ENCODE measurements around the gene UGT1A9. TPM values are rescaled to one million over a fixed set of nuclear protein-coding genes. Genes with fewer than 3 reads are reported as not detected.

UGT1A9 gene
- total RNA-seq, 2 donors from 2014 or later: not detected

DNA sequence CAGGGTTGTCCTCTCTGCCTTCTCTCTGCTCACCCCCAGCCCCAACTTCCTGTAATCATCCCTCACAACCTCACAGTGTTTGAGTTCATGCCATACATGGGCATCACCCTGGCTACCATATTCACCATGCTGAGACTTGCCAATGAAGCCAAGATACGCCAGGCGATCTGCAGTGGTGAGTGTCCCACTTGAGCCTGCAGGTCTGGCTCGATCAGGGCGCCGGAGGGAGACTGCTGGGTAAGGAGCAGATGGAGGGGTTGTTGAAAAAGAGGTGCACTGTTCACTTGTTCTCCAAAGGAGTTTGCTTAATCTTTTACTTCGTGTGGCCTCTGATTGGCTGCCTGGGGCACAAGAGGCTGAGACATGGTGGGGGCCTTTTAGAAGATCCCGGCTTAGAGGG, 121.0 kb downstream of the UGT1A9 start:
- Histone ChIP-seq H3K4me1 (ENCODE audit: control insufficient read depth in 1 of 2, low read depth in 2 of 2) (no peaks in the 10 kb centered on the region), H3K4me3 (no peak overlapping the region), H3K9me3 (no peaks in the 10 kb centered on the region), H3K27ac (no peak overlapping the region), H3K36me3 (no peaks in the 10 kb centered on the region), H3K27me3 (replicated peaks; ENCODE audit: insufficient read depth) (no peaks in the 10 kb centered on the region)
- no peak for TF ChIP-seq CTCF (IDR thresholded peaks at IDR 0.05)
- DNase-seq (ENCODE audit: low spot score): no peak
- no peak for ATAC-seq (ENCODE audit: insufficient number of reproducible peaks, low FRiP score, low read depth)

DNA sequence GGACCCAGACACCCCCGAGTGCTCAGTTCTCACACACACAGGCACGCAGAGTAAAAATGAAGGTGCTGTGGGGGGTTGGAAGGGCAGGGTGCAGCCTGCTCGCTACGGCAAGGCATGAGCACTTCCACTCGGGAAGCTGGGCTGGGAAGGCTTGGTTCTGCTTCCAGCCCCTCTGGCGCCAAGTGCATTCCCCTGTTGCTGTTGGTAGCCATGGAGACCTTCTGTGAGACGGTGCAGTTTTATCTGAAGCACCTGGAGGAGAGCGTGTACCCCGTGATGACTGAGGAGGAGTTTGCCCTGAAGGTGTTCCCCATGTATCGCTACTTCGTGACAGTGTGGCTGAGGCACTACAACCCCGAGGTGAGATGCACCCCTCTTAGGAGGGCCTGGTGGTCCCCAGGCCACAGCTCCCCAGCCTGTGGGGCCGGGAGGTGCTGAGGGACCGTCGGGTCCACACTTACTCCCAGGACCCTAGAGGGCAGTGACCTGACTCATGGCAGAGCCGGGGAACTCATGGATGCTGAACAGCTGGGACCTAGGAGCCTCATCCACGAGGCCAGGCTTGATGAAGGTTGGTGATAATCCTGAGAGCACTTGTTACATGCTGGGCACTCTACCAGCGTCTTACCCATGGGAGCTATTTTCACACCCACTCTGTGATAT, 121.9 kb downstream of the UGT1A9 start:
- no peak overlapping the region for H3K4me3 ChIP-seq
- H3K27ac ChIP-seq: no peak overlapping the region
- H3K9me3 ChIP-seq: no peaks in the 10 kb centered on the region
- ATAC-seq (ENCODE audit: insufficient number of reproducible peaks, low FRiP score, low read depth): no peak
- no peaks in the 10 kb centered on the region for H3K36me3 ChIP-seq
- H3K27me3 ChIP-seq (replicated peaks; ENCODE audit: insufficient read depth): no peaks in the 10 kb centered on the region
- TF ChIP-seq CTCF (IDR thresholded peaks at IDR 0.05): no peak
- H3K4me1 ChIP-seq (ENCODE audit: control insufficient read depth in 1 of 2, low read depth in 2 of 2): no peaks in the 10 kb centered on the region
- no peak for DNase-seq (ENCODE audit: low spot score)

DNA sequence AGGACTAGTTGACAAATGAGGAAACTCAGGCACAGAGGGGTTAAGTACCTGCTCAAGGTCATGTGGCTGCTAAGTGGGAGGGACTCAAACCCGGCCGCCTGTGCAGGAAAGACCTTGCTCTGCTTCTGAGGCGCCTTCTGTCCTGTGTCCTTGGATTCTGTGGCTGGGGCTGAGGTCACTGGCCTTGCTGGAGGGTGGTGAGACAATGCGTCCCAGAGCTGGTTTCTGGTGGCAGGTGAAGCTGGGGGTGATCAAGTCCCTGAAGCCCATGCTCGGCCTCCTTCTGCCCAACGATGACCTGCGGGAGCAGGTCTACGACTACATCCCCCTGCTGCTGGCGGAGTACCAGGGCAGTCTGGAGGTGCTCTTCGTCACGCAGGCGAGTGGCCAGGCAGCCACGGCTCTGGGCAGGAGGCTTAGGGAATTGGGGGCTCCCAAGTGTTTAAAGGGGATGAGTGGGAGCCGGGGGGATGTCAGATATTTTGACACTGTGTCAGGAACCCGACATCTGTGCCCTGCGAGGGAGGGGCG, 122.5 kb downstream of the UGT1A9 start:
- DNase-seq (ENCODE audit: low spot score): no peak
- TF ChIP-seq CTCF (IDR thresholded peaks at IDR 0.05): no peak
- no peak for ATAC-seq (ENCODE audit: insufficient number of reproducible peaks, low FRiP score, low read depth)

DNA sequence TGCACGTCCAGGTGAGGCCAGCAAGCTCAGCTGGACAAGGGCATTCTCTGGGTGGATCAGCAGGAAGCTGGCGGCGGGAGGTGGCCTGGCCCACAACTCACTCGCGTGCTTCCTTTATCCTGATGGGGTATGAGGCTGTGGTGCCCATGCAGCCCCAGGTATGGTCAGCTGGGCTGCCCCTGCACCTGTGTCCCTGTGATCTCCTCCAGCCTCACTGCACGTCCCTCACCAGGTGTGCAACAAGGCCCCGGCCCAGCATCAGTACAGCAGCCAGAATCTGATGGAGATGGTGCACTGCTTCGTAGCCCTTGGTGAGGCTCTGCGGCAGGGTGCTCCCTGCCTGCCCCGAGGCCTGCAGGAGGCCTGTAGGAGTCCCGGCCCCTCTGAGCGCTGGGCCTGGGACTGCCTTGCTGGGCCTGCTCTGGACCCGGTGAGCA, 124.1 kb downstream of the UGT1A9 start:
- DNase-seq (ENCODE audit: low spot score) (no peak), ATAC-seq (ENCODE audit: insufficient number of reproducible peaks, low FRiP score, low read depth) (no peak)
- no peak overlapping the region for H3K4me3 ChIP-seq
- H3K9me3 ChIP-seq: no peaks in the 10 kb centered on the region
- H3K27ac ChIP-seq: no peak overlapping the region
- no peaks in the 10 kb centered on the region for H3K27me3 ChIP-seq (replicated peaks; ENCODE audit: insufficient read depth)
- no peak for TF ChIP-seq CTCF (IDR thresholded peaks at IDR 0.05)
- no peaks in the 10 kb centered on the region for H3K36me3 ChIP-seq
- H3K4me1 ChIP-seq (ENCODE audit: control insufficient read depth in 1 of 2, low read depth in 2 of 2): no peaks in the 10 kb centered on the region

More for the DNA sequence above, 122.5 kb downstream of the UGT1A9 start:
- Histone ChIP-seq H3K9me3 (no peaks in the 10 kb centered on the region), H3K36me3 (no peaks in the 10 kb centered on the region), H3K27me3 (replicated peaks; ENCODE audit: insufficient read depth) (no peaks in the 10 kb centered on the region), H3K27ac (no peak overlapping the region), H3K4me3 (no peak overlapping the region), H3K4me1 (ENCODE audit: control insufficient read depth in 1 of 2, low read depth in 2 of 2) (no peaks in the 10 kb centered on the region)

DNA sequence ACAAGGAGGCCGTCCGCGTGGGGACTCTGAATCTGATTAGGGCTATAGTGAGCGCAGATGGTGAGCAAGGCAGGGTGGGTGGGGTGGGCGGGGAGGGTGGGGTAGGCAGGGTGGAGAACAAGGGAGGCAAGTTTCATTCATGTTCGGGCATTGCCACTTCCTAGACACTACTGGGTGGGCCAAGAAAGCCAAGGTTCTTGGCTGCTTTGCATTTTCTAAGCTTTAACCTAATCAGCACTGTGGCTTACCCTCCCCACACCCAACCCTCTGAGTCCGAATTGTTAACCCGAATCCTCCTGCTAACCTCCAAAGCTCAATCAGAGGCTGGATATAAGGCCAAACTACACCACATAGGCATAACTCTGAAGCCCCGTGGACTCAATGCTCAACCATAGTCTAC, 124.6 kb downstream of the UGT1A9 start:
- ATAC-seq (ENCODE audit: insufficient number of reproducible peaks, low FRiP score, low read depth) (no peak), DNase-seq (ENCODE audit: low spot score) (no peak)
- Histone ChIP-seq H3K4me1 (ENCODE audit: control insufficient read depth in 1 of 2, low read depth in 2 of 2) (no peaks in the 10 kb centered on the region), H3K4me3 (no peak overlapping the region), H3K36me3 (no peaks in the 10 kb centered on the region), H3K9me3 (no peaks in the 10 kb centered on the region), H3K27ac (no peak overlapping the region), H3K27me3 (replicated peaks; ENCODE audit: insufficient read depth) (no peaks in the 10 kb centered on the region)
- no peak for TF ChIP-seq CTCF (IDR thresholded peaks at IDR 0.05)

Data from thoracic aorta (tissue), 2 donors.